Measurements from ENCODE around the gene HTR3B.

- TF ChIP-seq FOXJ3 (CRISPR knock-in tag; IDR thresholded peaks at IDR 0.05) (no peak), PBX3 (IDR thresholded peaks at IDR 0.05) (no peak), REST (IDR thresholded peaks at IDR 0.05; ENCODE audit: low read depth, low read length) (no peak), CTCF (IDR thresholded peaks at IDR 0.05) (no peak), EZH2phosphoT487 (IDR thresholded peaks at IDR 0.05; ENCODE audit: borderline replicate concordance, low read depth) (no peak), CHD2 (IDR thresholded peaks at IDR 0.05; ENCODE audit: low read length, partially characterized antibody) (no peak), POLR2AphosphoS5 (IDR thresholded peaks at IDR 0.05; ENCODE audit: low read depth, low read length) (no peak), YY1 (IDR thresholded peaks at IDR 0.05; ENCODE audit: low read depth) (no peak), SMC3 (IDR thresholded peaks at IDR 0.05; ENCODE audit: low read depth, low read length) (no peak), GABPA (IDR thresholded peaks at IDR 0.05; ENCODE audit: low read depth) (no peak), TEAD4 (IDR thresholded peaks at IDR 0.05; ENCODE audit: borderline replicate concordance, insufficient read depth) (no peak), JUND (IDR thresholded peaks at IDR 0.05) (no peak), RCOR1 (IDR thresholded peaks at IDR 0.05; ENCODE audit: low read length) (no peak), EP300 (IDR thresholded peaks at IDR 0.05; ENCODE audit: borderline replicate concordance in 1 of 2, low read depth in 1 of 2, low read length in 1 of 2) (no peak)
Observed at GRCh38 chr11:113977701-113978100, 73.1 kb downstream of the HTR3B start.
